Activated T-helper 9 cell treated with anti-CD3 and anti-CD28 coated beads, Interleukin-2, amount 50 U/mL, for 16 hours (primary cell): ENCODE measurements around the gene NUAK1.

ENCODE experiments used
- DNase-seq: peaks from one replicate; pipeline ENCODE4 v3.0.0-alpha.2; 2020; ENCODE audit warnings: low read depth

The NUAK1 gene

DNA sequence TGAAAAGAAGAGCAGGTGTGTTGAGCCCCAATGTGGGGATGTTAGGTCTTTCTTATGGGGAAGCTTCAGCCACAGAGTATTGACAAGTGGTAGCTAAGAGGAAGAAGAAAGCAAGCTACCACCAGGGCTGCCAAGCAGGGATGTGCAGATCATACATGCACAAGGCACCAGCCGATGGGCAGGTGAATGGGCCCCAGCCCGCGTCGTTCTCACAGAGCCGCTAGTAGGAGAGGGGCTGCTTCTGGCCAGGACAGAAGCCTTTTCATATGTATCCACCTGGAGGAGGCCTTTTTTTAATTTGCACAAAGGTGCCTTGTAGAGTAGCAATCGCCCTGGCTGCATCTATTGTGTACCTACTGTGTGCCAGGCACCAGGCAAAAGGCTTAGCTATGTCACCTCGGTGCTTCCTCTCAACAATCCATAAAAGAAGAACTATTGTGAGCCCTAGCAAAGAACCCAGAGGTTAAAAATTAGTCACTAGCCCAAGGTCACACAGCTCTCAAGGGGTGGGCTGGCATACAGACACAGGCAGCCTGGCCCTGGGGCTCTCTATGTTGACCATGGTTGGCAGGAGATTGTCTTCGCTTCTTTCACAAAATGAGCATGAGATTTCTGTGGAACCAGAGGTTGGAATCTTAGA is 8.2 kb downstream of the NUAK1 start:
- no peak for DNase-seq

DNA sequence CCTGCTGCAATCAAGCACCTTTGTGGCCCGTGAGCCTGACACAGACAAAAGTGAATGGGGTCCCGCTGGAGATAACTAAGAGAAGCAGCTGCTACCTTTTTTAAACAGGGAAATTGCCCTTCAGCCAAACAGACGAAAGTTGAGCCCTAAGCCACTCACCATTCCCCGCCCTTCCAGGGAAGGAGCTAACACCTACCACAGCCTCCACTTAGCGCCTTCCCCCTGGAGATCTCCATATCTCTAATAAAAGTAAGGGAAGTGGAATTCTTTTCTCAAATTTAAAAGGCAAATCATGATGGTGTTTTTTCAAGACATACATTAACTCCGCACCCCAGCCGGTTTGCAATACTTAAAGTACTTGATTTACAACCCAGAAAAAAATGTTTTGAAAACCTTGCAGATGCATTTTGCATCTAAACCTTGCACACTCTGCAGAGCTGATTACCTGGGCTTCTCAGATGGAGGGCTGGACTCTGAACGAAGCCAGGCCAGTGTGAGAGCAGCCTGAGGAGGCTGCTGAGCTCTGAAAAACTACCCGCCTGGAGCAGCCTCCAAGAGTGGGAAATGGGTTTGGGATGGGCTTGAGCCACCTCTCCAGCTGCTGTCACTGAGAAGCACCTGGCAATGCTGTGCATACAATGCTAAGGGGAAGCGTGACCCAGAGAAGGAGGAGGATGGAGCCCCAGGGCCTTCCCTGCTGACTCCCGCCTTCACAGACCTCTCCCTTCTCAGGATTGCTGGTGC is 10.0 kb downstream of the NUAK1 start:
- DNase-seq = no peak

DNA sequence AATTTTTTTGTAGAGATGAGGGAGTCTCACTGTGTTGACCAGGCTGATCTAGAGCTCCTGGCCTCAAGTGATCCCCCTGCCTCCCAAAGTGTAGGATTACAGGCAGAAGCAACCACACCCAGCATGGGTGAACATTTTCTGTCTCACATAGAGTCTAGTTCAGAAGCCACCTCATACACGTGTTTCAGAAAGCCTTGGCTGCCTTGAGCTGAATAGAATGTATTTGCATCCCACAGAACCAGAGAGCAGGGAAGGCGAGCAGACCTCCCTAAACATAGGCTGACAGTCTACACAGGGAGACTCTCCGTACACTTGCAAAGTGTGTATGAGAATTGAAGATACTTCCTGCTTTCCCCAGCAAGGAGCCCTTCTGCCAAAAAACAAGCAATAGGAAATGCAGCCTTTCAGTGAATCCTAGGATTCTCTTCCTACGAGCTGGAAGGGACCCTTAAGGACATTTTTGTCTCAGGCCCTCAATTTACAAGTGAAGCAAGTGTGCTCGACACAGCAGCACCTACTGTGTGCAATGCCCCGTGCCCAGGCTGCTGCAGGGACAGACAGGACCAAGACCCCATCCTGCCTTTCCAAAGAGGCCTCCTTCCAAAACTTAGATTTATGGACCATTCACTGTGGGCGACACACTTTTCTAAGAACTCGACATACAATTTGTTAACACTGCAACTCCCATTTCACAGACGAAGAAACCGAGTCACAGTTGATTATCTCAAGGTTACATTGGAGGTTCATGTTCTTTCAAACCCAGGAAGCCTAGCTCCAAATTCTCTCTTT is 11.2 kb downstream of the NUAK1 start:
- DNase-seq = no peak

- no peak for DNase-seq
Measured at GRCh38 chr12:106126441-106127337, 12.1 kb downstream of the NUAK1 start.

DNA sequence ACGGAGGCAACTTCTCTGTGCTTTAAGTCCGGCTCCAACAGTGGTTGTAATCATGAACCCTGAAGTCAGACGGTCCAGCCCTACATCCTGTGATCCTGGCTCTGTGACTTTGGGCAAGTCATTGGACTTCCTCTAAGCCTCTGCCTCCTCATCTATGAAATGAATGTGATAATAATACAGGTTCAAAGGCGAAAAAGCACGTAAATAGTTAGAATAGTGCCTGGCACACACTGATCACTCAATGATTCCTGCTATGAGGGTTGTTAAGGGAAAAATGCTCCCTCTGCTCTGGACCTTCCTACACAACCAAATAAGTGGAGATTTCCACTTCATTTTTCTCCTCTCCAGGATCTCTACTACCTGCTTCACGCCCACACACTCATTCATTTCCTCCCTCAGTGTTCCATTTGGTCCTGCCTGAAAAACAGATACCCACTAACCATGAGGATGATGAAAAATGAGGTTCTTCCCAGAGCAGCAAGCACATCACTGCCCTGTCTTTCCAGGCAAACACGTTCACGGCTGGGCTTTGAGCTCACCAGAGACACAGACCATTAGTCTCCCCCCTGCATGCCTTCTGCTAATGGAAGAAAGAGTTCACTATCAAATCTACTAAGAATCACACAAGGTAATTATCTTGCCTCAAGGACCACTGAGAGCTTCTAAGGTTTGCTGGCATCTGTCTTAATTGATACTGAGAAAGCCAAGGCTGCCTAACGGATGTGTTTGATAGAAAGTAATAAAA is 13.2 kb downstream of the NUAK1 start:
- no peak for DNase-seq

DNA sequence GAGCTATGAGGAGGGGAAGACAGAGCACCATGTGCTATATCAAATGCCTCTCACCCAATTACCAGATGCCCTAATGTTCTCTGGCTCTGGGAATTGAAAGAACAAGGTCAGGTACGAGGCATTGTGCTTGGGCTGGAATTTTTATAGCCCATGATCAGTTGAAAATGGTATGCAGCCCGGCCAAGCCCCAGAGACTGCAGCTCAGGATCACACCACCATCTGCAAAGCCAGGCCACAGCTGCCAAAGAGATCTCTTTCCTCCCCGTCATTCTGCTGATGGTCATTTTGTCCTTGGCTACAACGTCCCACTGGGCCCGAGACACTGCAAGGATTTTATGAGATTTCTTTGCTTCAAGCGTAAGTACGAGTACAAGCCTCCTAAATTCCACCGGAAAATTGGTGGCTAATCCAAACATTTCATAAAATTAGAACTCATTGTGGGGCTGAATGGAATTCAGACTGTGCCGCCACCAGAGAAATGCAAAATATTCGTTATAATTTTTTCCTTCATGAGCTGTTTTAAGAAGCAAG is 15.1 kb downstream of the NUAK1 start:
- DNase-seq = no peak

- no peak for DNase-seq
Measured at GRCh38 chr12:106123110-106123509, 15.6 kb downstream of the NUAK1 start.

DNA sequence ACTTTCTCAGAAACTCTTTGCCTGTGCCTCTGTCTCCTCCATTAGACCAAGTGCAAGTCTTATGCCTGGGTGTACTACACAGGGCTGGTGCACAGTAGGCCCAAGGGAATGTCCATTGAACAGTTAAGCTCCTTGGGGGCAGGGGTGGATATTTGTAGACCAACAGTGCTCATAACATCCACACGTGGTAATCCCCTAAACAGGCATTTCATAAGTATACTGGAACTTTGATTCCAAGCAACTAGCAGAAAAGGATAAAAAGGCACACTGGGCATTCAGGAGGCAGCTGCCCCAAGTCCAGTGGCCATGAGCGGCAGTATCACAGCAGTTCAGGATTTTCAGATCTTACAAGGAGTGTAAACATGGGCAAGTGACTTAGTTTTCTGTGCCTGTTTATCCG is 16.8 kb downstream of the NUAK1 start:
- no peak for DNase-seq

- no peak for DNase-seq
Measured at GRCh38 chr12:106120519-106121105, 18.1 kb downstream of the NUAK1 start.

GRCh38 chr12:106119301-106119700 is 19.5 kb downstream of the NUAK1 start:
- no peak for DNase-seq

- DNase-seq = no peak
Measured at GRCh38 chr12:106118381-106119130, 20.2 kb downstream of the NUAK1 start.

DNA sequence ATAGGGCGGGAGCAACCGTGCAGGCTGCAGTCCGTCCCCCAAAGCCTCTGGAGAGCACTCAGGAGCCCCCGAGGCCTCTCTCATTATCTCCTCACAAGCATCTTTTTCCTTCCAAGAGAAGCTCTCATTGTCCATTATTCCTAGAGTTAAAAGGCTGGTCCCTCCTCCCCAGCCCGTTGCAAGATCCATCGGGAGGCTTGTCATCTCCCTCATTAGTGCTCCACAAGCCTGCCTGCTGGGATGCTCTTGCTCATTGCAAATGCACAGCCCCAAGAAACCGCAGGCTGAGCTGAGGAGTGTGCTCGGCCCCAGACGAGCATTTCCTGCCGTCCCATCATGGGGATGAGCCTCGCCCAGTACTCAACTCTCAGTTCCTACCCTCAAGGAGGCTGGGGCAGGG is 23.3 kb downstream of the NUAK1 start:
- DNase-seq = no peak

- DNase-seq = no peak
Measured at GRCh38 chr12:106114447-106115068, 24.2 kb downstream of the NUAK1 start.

- no peak for DNase-seq
Measured at GRCh38 chr12:106113824-106114446, 24.8 kb downstream of the NUAK1 start.

DNA sequence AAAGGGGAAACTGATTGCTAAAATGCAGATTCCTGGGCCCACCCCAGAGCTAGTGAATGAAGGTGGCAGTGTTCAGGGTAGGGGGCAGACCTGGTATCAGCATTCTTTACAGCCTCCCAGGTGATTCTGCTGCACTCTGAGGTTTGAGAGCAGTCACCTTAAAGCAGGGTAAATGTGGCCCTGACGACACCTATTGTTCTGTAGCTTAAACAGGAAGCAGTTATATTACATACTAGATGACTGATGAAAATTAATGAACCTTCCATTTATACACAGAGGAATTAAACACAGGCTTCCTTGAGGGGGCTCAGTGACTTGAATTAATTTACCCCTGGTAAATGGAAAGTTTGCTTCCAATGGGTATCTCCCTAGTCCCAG is 25.3 kb downstream of the NUAK1 start:
- no peak for DNase-seq

GRCh38 chr12:106113042-106113441 is 25.7 kb downstream of the NUAK1 start:
- DNase-seq = no peak

- no peak for DNase-seq
Measured at GRCh38 chr12:106112145-106112821, 26.5 kb downstream of the NUAK1 start.

GRCh38 chr12:106110626-106111300 is 28.0 kb downstream of the NUAK1 start:
- no peak for DNase-seq
